Measurements from ENCODE around the gene ABO.
"Not testable (repeated sequence)": the region's sequence is repeated elsewhere in the genome, so short reads cannot be mapped to it uniquely, and the experiment has no call there.

The ABO gene

GRCh38 chr9:133275105-133276000, at the start of gene ABO:
TSS of gene ABO (minus strand) at chr9:133275201.
- DNase-seq (ENCODE audit: low read depth in 3 of 3) = no peak

GRCh38 chr9:133323991-133324703, 49.1 kb upstream of the ABO start:
- DNase-seq (ENCODE audit: low read depth in 3 of 3) = no peak

GRCh38 chr9:133323211-133323610, 48.2 kb upstream of the ABO start:
- no peak for DNase-seq (ENCODE audit: low read depth in 3 of 3)

DNA sequence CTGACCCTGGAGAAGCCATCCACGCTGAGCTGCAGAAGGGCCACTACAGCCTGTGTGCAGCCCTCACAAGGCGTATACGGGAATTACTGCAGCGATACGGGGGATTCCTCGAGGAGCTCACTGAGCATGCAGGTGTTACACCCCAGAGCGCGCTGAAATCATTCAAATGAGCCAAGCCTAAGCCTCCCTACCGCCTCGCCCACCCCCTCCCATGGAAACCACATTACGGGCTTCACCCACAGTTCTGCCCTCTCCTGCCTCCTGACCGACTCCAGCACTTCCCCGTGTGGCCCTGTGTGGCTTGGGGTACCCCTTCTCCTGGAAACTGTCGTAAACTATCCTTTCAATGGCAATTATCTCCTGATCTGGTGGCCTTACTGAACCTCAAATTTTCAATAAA, 47.7 kb upstream of the ABO start:
- DNase-seq (ENCODE audit: low read depth in 3 of 3) = no peak

GRCh38 chr9:133321411-133321935, 46.5 kb upstream of the ABO start:
- no peak for DNase-seq (ENCODE audit: low read depth in 3 of 3)

DNA sequence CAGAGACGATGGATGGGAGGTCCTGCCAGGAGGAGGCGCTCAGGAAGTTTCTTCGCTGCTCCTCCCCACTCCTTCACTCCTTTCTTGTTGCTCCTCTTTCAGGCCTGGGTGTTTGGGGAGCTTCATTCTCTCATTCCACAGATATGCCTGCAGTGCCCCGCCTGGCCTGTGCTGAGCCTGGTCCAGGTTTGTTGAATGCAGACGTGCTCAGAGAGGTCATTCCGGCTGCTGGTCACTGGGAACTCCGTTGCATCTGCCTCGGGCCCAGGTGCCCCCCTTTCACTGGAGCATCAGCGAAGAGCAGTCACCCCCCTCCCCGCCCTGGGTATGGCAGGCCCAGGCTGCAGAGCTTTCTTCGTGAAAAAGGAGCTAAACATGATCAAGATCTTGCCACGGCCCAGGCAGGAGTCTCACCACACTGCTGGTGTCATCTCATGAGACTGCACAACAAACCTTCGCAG, 45.5 kb upstream of the ABO start:
- DNase-seq (ENCODE audit: low read depth in 3 of 3) = no peak

DNA sequence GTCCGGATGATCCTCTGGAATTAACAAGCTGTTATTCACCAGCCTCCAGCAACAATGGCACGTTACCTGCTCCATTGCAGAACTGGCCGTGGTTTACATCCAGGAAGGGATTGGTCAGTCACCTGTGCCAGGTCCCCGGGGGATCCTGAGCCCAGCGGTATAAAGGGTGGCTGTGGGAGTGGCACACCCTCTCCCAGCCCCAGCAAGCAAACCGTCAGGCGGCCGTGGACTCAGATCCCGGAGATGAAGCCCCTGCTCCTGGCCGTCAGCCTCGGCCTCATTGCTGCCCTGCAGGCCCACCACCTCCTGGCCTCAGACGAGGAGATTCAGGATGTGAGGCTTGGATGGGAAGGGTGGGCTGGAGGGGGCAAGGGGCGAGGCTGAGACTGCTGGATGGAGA, 42.5 kb upstream of the ABO start:
- DNase-seq (ENCODE audit: low read depth in 3 of 3) = not testable (repeated sequence)

DNA sequence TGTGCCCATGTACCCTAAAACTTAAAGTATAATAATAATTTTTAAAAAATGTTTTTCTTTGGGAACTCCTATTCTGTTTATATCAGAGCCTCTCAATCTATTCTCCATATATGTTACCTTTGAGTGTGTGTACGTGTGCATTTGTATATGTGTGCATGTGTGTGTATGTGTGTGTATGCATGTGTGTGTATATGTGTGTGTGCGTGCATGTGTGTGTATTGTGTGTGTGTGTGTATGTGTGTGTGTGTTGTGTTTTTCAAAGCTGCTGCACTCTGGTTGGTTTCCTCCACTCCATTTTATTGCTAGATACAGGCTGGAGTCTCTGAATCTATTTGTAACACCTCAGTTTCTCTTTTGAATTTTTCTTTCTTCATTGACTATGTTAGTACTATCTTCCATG, 41.0 kb upstream of the ABO start:
- DNase-seq (ENCODE audit: low read depth in 3 of 3) = no peak

- no peak for DNase-seq (ENCODE audit: low read depth in 3 of 3)
Observed at GRCh38 chr9:133309608-133310007, 34.6 kb upstream of the ABO start.

DNA sequence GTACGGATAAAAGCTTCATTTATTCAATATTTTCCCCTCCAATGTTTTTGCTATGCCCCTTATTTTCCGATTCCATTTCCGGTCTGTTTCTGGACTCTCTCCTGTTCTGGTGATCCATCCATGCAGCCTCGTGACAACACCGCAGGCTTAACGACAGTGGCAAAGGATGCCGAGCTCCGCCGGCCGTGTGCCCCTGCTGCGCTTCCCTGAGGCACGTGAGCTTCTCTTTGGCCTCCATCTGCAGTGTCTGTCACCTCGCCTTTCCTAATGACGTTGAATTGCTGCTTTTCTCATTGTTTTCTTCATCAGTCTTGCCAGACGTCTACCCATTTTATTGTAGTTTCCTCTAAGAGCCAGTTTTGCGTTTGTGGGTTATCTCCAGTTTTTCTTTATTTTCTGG, 32.3 kb upstream of the ABO start:
- no peak for DNase-seq (ENCODE audit: low read depth in 3 of 3)

GRCh38 chr9:133306242-133307204, 31.5 kb upstream of the ABO start:
- DNase-seq (ENCODE audit: low read depth in 3 of 3) = no peak

- DNase-seq (ENCODE audit: low read depth in 3 of 3) = no peak
Observed at GRCh38 chr9:133305731-133306130, 30.7 kb upstream of the ABO start.

DNA sequence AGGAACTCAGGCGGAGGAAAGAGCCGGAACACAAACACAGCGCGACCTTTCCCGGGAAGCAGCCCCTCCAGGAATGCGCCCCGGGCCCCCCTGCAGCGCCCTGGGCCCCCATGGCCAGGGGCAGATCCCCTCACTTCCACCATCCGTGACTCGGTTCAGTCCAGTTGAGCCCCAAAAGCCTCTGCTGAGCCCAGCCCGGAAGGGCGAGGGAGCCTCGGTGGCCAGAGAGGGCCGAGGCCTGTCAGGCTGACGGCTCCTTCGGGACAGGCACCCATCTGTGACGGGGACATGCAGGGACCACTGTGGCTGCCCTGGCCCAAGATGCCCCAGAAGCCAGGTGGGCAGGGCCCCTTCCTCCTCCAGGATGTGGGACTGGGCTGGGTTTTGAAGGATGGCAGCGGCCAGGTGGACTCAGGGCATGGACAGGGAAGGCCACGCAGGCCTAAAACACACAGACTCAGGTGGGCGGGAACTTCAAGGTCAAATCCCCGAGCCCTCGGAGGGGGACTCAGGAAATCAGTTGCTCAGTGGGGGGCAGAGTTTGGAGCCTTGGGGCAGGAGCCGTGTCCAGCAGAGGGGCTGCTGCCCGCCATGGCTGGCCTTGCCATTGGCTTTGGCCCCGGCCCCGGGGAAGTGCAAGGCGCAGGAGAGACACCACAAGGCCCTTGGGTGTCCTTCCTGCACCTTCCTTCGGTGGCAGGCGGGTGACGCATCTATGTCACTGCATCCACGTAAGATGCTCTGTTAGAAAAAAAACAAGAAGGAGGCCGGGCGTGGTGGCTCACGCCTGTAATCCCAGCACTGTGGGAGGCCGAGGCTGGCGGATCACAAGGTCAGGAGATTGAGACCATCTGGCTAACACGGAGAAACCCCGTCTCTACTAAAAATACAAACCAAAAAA, 29.7 kb upstream of the ABO start:
- no peak for DNase-seq (ENCODE audit: low read depth in 3 of 3)

DNA sequence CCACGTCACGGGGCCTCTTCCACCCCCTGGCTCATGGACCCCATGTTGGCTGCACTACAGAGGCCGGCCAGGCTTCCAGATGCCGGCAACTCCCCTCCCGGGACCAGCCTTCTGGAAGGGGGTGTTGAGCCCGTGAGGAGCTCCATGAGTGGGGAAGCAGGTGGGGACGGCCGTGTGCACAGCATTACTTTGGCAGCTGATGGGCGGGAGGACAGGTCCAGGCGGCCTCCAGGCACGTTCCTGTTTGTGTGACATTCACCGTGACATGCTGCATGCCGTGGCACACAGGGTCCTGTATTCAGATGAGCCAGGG, 29.1 kb upstream of the ABO start:
- DNase-seq (ENCODE audit: low read depth in 3 of 3) = no peak

DNA sequence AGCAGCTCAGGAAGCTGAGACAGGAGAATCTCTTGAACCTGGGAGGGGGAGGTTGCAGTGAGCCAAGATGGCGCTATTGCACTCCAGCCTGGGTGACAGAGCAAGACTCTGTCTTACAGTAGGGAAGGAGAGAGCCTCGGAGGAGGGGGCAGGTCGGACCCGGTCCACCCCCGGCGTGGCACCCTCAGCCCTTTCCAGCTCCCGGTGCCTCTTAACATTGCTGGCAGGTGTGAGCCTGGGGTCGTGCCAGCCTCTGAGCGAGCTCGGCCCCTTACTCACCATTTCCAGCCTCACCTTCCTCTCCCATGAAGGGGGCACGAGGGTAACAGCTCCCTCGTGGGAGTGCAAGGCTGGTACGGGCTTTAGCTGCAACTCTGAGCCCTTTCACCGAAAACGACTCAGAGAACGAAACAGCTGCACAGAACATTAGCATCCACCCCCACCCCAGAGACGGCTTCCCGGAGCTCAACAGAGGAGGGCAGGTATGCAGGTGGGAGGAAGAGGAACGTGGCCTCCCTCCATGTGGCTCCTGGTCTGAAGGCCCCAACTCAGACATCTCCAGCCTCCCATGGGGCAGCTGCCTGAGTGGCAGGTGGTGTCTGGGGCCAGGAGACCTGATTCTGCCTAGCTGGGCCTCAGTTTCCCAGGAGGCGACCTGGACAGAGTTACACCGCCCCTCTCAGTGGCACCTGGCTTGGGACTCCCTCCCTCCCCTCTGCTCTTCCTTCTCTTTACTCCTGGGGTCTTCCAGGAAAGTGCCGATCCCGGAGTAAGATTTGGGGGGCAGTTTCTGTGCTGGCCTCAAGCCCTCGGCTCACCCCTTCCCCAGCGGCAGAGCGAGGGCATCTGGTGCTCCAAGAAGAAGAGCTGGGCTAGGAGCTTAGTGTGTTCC, 28.5 kb upstream of the ABO start:
- DNase-seq (ENCODE audit: low read depth in 3 of 3) = no peak

GRCh38 chr9:133301253-133302230, 26.5 kb upstream of the ABO start:
- DNase-seq (ENCODE audit: low read depth in 3 of 3) = no peak

DNA sequence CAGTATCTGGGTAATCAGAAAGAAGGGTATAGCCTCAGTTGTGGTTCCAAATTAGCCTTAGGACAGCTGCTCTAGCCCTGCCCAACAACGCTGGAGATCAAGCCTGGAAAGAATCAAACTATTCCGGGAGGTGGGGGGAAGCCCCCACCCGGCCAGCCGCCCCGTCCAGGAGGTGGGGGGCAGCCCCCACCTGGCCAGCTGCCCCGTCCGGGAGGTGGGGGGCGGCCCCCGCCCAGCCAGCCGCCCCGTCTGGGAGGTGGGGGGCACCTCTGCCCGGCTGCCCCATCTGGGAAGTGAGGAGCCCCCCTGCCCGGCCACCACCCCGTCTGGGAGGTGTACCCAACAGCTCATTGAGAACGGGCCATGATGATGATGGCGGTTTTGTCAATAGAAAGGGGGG, 25.0 kb upstream of the ABO start:
- DNase-seq (ENCODE audit: low read depth in 3 of 3) = not testable (repeated sequence)

DNA sequence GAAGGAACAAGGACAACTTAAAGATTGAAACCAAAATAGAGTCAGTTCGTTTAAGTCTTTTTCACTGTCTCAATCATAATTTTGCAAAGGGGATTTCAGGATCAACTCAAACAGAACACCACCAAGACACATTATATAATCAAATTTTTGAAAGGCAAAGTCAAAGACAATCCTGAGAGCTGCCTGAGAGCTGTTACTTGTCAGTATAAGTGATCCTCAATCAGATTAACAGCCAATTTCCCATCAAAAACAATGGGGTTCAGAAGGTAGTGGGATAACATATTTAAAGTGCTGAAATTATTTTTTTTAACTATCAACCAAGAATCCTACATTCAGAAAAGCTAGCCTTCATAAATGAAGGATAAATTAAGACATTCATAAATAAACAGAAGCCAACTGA, 19.3 kb upstream of the ABO start:
- DNase-seq (ENCODE audit: low read depth in 3 of 3) = no peak
